Measurements from ENCODE around the gene EYA3. TPM values are rescaled to one million over a fixed set of nuclear protein-coding genes. Genes with fewer than 3 reads are reported as not detected.

EYA3 gene
- total RNA-seq, 1 experiment from 2014 or later: 32.7 TPM

GRCh38 chr1:28136922-28137613 is 48.7 kb upstream of the EYA3 start:
- Histone ChIP-seq H4K20me1 (ENCODE audit: control insufficient read depth, insufficient read depth, insufficient read length) (no peaks in the 10 kb centered on the region), H3K9me3 (ENCODE audit: control insufficient read depth, low read depth, low read length) (no peaks in the 10 kb centered on the region), H3K56ac (ENCODE audit: insufficient read length, low read depth, low read length) (no peak overlapping the region), H2BK15ac (ENCODE audit: low read depth, low read length) (no peak overlapping the region), H2BK12ac (ENCODE audit: insufficient read length, low read depth, low read length) (no peak overlapping the region), H3K23me2 (ENCODE audit: insufficient read length, low read depth, low read length, poor library complexity, severe bottlenecking) (no peaks in the 10 kb centered on the region), H4K8ac (replicated peaks; ENCODE audit: insufficient read length, low read depth, low read length) (no peak overlapping the region), H3K4ac (ENCODE audit: low read depth, low read length) (no peak overlapping the region), H2BK120ac (ENCODE audit: low read depth, low read length, poor library complexity, severe bottlenecking) (no peak overlapping the region), H3K14ac (ENCODE audit: insufficient read depth, low read length) (no peak overlapping the region), H3K18ac (ENCODE audit: insufficient read length, low read depth, low read length) (no peak overlapping the region), H2AFZ (ENCODE audit: low read length) (no peak overlapping the region), H3K79me2 (ENCODE audit: insufficient read depth, low read length) (no peaks in the 10 kb centered on the region), H3K27me3 (ENCODE audit: insufficient read depth, low read length) (no peaks in the 10 kb centered on the region), H2AK5ac (ENCODE audit: insufficient read length, low read length) (no peak overlapping the region), H3K4me2 (ENCODE audit: insufficient read depth, insufficient read length, low read length) (no peak overlapping the region), H3T11ph (ENCODE audit: low read length) (no peak overlapping the region), H3K27ac (ENCODE audit: insufficient read length, low read depth, low read length) (no peak overlapping the region), H3K4me1 (ENCODE audit: insufficient read depth, low read length) (no peaks in the 10 kb centered on the region), H2BK5ac (ENCODE audit: insufficient read length, low read length) (no peak overlapping the region), H3K79me1 (ENCODE audit: insufficient read depth, low read depth, low read length, poor library complexity, severe bottlenecking) (no peaks in the 10 kb centered on the region), H4K5ac (ENCODE audit: insufficient read length, low read depth, low read length) (no peak overlapping the region), H2BK20ac (ENCODE audit: low read depth, low read length, poor library complexity, severe bottlenecking) (no peak overlapping the region), H4K91ac (ENCODE audit: insufficient read length, low read depth, low read length) (no peak overlapping the region), H3K23ac (ENCODE audit: insufficient read length, low read depth, low read length) (no peak overlapping the region), H3K9ac (ENCODE audit: extremely low read depth, insufficient read length, low read length) (no peak overlapping the region)
- no peak for DNase-seq
- WGBS (ENCODE audit: extremely low coverage, insufficient read length, low lambda C conversion rate): no CpG with 5 or more reads among the region's 4 CpGs
- peaks cover 4 to 7% of the 10 kb centered on the region in 2 experiments for H3K4me1 Mint-ChIP-seq
- no peak overlapping the region for H3K27ac Mint-ChIP-seq
- H3K4me3 Mint-ChIP-seq: no peak overlapping the region
- peaks cover 3% of the 10 kb centered on the region; the same call in 1 of the 2 replicates for H3K27me3 Mint-ChIP-seq (ENCODE audit: low read depth)
- no peaks in the 10 kb centered on the region; a peak in 2 of 7 replicates for H3K36me3 Mint-ChIP-seq (ENCODE audit: insufficient read depth in 1 of 3, low read depth in 3 of 3)
- no peak for TF ChIP-seq CTCF (conservative IDR thresholded peaks at IDR 0.05)
- H3K9me3 Mint-ChIP-seq: peaks cover 0 to 5% of the 10 kb centered on the region in 2 experiments; a peak in 3 of 5 replicates

All from H9 (cell line).